ENCODE measurements around the gene FGF18.

The FGF18 gene

GRCh38 chr5:171436804-171437285 lies 17.4 kb downstream of the FGF18 start:
- TF ChIP-seq CTCF (IDR thresholded peaks at IDR 0.05; ENCODE audit: low read depth, low read length): no peak
- Histone ChIP-seq H3K4me3 (ENCODE audit: low read depth, low read length) (no peak overlapping the region), H3K36me3 (no peaks in the 10 kb centered on the region), H3K27me3 (no peaks in the 10 kb centered on the region), H3K4me1 (no peaks in the 10 kb centered on the region), H3K9me3 (no peaks in the 10 kb centered on the region; the same call in 1 of the 2 replicates)
- no peak for DNase-seq

GRCh38 chr5:171437286-171437821 lies 17.9 kb downstream of the FGF18 start:
- H3K9me3 ChIP-seq: no peaks in the 10 kb centered on the region; the same call in 1 of the 2 replicates
- TF ChIP-seq CTCF (IDR thresholded peaks at IDR 0.05; ENCODE audit: low read depth, low read length): peak; percentile 14; the same call in 1 of the 2 replicates
- no peaks in the 10 kb centered on the region for H3K36me3 ChIP-seq
- H3K4me3 ChIP-seq (ENCODE audit: low read depth, low read length): no peak overlapping the region
- no peaks in the 10 kb centered on the region for H3K27me3 ChIP-seq
- H3K4me1 ChIP-seq: no peaks in the 10 kb centered on the region
- DNase-seq: peak; percentile 33

- Histone ChIP-seq H3K4me1 (no peaks in the 10 kb centered on the region), H3K9me3 (no peaks in the 10 kb centered on the region), H3K4me3 (ENCODE audit: low read depth, low read length) (no peak overlapping the region), H3K36me3 (no peaks in the 10 kb centered on the region), H3K27me3 (no peaks in the 10 kb centered on the region)
- no peak for TF ChIP-seq CTCF (IDR thresholded peaks at IDR 0.05; ENCODE audit: low read depth, low read length)
- DNase-seq: no peak
Measured at GRCh38 chr5:171438738-171439137, 19.3 kb downstream of the FGF18 start.

GRCh38 chr5:171441246-171441791 lies 21.9 kb downstream of the FGF18 start:
- no peaks in the 10 kb centered on the region for H3K9me3 ChIP-seq
- H3K4me3 ChIP-seq (ENCODE audit: low read depth, low read length): no peak overlapping the region
- H3K4me1 ChIP-seq: no peaks in the 10 kb centered on the region
- no peak for DNase-seq
- no peaks in the 10 kb centered on the region for H3K27me3 ChIP-seq
- TF ChIP-seq CTCF (IDR thresholded peaks at IDR 0.05; ENCODE audit: low read depth, low read length): no peak
- H3K36me3 ChIP-seq: no peaks in the 10 kb centered on the region

GRCh38 chr5:171442287-171443042 lies 23.0 kb downstream of the FGF18 start:
- H3K4me3 ChIP-seq (ENCODE audit: low read depth, low read length): no peak overlapping the region
- no peaks in the 10 kb centered on the region for H3K4me1 ChIP-seq
- no peaks in the 10 kb centered on the region for H3K36me3 ChIP-seq
- DNase-seq: no peak
- no peak for TF ChIP-seq CTCF (IDR thresholded peaks at IDR 0.05; ENCODE audit: low read depth, low read length)
- no peaks in the 10 kb centered on the region for H3K9me3 ChIP-seq
- no peaks in the 10 kb centered on the region for H3K27me3 ChIP-seq

GRCh38 chr5:171444582-171444981 lies 25.1 kb downstream of the FGF18 start:
- no peak overlapping the region for H3K4me3 ChIP-seq (ENCODE audit: low read depth, low read length)
- no peaks in the 10 kb centered on the region for H3K27me3 ChIP-seq
- no peaks in the 10 kb centered on the region for H3K9me3 ChIP-seq
- no peak for TF ChIP-seq CTCF (IDR thresholded peaks at IDR 0.05; ENCODE audit: low read depth, low read length)
- H3K4me1 ChIP-seq: no peaks in the 10 kb centered on the region
- DNase-seq: no peak
- no peaks in the 10 kb centered on the region for H3K36me3 ChIP-seq

Measured in BE2C (cell line).